ENCODE results near the gene NOL11.

The NOL11 gene

GRCh38 chr17:67769231-67769630, 51.5 kb downstream of the NOL11 start:
- no peak for DNase-seq (ENCODE audit: extremely low read depth, low read depth)
- no peak overlapping the region for H3K4me3 ChIP-seq (replicated peaks; ENCODE audit: low read depth, low read length)
- TF ChIP-seq, protein P1, sequence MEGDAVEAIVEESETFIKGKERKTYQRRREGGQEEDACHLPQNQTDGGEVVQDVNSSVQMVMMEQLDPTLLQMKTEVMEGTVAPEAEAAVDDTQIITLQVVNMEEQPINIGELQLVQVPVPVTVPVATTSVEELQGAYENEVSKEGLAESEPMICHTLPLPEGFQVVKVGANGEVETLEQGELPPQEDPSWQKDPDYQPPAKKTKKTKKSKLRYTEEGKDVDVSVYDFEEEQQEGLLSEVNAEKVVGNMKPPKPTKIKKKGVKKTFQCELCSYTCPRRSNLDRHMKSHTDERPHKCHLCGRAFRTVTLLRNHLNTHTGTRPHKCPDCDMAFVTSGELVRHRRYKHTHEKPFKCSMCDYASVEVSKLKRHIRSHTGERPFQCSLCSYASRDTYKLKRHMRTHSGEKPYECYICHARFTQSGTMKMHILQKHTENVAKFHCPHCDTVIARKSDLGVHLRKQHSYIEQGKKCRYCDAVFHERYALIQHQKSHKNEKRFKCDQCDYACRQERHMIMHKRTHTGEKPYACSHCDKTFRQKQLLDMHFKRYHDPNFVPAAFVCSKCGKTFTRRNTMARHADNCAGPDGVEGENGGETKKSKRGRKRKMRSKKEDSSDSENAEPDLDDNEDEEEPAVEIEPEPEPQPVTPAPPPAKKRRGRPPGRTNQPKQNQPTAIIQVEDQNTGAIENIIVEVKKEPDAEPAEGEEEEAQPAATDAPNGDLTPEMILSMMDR (IDR thresholded peaks at IDR 0.05; ENCODE audit: low read depth, low read length, missing control alignments), result no peak

GRCh38 chr17:67770539-67770938, 52.8 kb downstream of the NOL11 start:
- TF ChIP-seq, protein P1 (IDR thresholded peaks at IDR 0.05; ENCODE audit: low read depth, low read length, missing control alignments), result no peak
- no peak for DNase-seq (ENCODE audit: extremely low read depth, low read depth)
- H3K4me3 ChIP-seq (replicated peaks; ENCODE audit: low read depth, low read length), result no peak overlapping the region

DNA sequence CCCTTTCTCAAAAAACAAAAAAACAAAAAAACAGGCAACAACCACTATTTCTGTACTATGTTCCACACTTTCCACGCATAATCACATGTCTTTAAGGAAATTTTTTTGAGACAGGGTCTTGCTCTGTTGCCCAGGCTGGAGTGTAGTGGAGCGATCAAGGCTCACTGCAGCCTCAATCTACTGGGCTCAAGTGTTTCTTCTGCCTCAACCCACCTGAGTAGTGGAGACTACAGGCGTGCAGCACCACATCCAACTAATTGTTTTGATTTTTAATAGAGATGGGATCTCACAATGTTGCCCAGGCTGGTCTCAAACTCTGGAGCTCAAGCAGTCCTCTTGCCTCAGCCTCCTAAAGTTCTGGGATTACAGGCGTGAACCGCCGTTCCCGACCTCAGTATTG, 54.9 kb downstream of the NOL11 start:
- no peak overlapping the region for H3K4me3 ChIP-seq (replicated peaks; ENCODE audit: low read depth, low read length)
- TF ChIP-seq, protein P1 (IDR thresholded peaks at IDR 0.05; ENCODE audit: low read depth, low read length, missing control alignments), result no peak
- no peak for DNase-seq (ENCODE audit: extremely low read depth, low read depth)

- H3K4me3 ChIP-seq (replicated peaks; ENCODE audit: low read depth, low read length), result no peak overlapping the region
- no peak for DNase-seq (ENCODE audit: extremely low read depth, low read depth)
- TF ChIP-seq, protein P1 (IDR thresholded peaks at IDR 0.05; ENCODE audit: low read depth, low read length, missing control alignments), result no peak
These were observed 55.5 kb downstream of the NOL11 start for GRCh38 chr17:67773246-67773645.

GRCh38 chr17:67779098-67779672, 61.4 kb downstream of the NOL11 start:
- no peak overlapping the region for H3K4me3 ChIP-seq (replicated peaks; ENCODE audit: low read depth, low read length)
- DNase-seq (ENCODE audit: extremely low read depth, low read depth), result peak; percentile 63
- TF ChIP-seq, protein P1 (IDR thresholded peaks at IDR 0.05; ENCODE audit: low read depth, low read length, missing control alignments), result peak; percentile 70

GRCh38 chr17:67784364-67785121, 66.8 kb downstream of the NOL11 start:
- TF ChIP-seq, protein P1 (IDR thresholded peaks at IDR 0.05; ENCODE audit: low read depth, low read length, missing control alignments), result no peak
- DNase-seq (ENCODE audit: extremely low read depth, low read depth), result no peak
- H3K4me3 ChIP-seq (replicated peaks; ENCODE audit: low read depth, low read length), result no peak overlapping the region
